Neural cell (in vitro differentiated cells): ENCODE results near the gene FAM210A.

Experiments
- POLR2AphosphoS5 ChIP-seq: IDR thresholded peaks from 2 replicates; pipeline ENCODE4 v1.6.1; 2012
- REST ChIP-seq: IDR thresholded peaks from 2 replicates; pipeline ENCODE4 v1.6.1; 2012; ENCODE audit warnings: borderline replicate concordance
- SMC3 ChIP-seq: fragments of 450-650 bp; conservative IDR thresholded peaks from 2 replicates; pipeline ENCODE4 v1.6.1; 2014; ENCODE audit warnings: antibody characterized with exemption, mild to moderate bottlenecking, moderate library complexity; ENCODE audit not compliant: poor library complexity
- TAF1 ChIP-seq: IDR thresholded peaks from 2 replicates; pipeline ENCODE4 v1.6.1; 2012; ENCODE audit warnings: low read depth
- TF ChIP-seq, protein P1 (sequence below): fragments of 450-650 bp; IDR thresholded peaks from 2 replicates; pipeline ENCODE4 v1.5.1; 2014; ENCODE audit warnings: antibody characterized with exemption, mild to moderate bottlenecking, moderate library complexity; ENCODE audit not compliant: poor library complexity, severe bottlenecking

GRCh38 chr18:13613591-13614501 is 112.5 kb downstream of the FAM210A start:
- TF ChIP-seq, protein P1, sequence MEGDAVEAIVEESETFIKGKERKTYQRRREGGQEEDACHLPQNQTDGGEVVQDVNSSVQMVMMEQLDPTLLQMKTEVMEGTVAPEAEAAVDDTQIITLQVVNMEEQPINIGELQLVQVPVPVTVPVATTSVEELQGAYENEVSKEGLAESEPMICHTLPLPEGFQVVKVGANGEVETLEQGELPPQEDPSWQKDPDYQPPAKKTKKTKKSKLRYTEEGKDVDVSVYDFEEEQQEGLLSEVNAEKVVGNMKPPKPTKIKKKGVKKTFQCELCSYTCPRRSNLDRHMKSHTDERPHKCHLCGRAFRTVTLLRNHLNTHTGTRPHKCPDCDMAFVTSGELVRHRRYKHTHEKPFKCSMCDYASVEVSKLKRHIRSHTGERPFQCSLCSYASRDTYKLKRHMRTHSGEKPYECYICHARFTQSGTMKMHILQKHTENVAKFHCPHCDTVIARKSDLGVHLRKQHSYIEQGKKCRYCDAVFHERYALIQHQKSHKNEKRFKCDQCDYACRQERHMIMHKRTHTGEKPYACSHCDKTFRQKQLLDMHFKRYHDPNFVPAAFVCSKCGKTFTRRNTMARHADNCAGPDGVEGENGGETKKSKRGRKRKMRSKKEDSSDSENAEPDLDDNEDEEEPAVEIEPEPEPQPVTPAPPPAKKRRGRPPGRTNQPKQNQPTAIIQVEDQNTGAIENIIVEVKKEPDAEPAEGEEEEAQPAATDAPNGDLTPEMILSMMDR, result no peak
- TF ChIP-seq REST (no peak), TAF1 (no peak), SMC3 (no peak), POLR2AphosphoS5 (no peak)
